ENCODE results near the gene CASTOR1.

- TF ChIP-seq CTCF (conservative IDR thresholded peaks at IDR 0.05): no peak
- TF ChIP-seq EZH2 (IDR thresholded peaks at IDR 0.05; ENCODE audit: low read depth): no peak
Measured at GRCh38 chr22:30274437-30274812, 14.9 kb downstream of the CASTOR1 start.

Measured in PC-9 (cell line).